Right lobe of liver (tissue), 6 donors: Measurements from ENCODE around the gene POLR2J. TPM values are rescaled to one million over a fixed set of nuclear protein-coding genes. Genes with fewer than 3 reads are reported as not detected.
A peak's percentile ranks its signal among the peaks of the same experiment; 100 is the strongest.

Experiments
- ATAC-seq, 4 donors: fragments of 200-7000 bp; cut with Tn5 transposase; one replicate each; pipeline ENCODE4 v1.9.1; 2020; ENCODE audit warnings: mild to moderate bottlenecking in 4 of 4, moderate library complexity in 4 of 4
- DNase-seq, 3 donors: peaks; one replicate each; pipeline ENCODE4 v3.0.0-alpha.2; 2020
- H3K27ac ChIP-seq, 3 donors: fragments of 200-600 bp; one replicate each; pipeline ENCODE4 v1.8.0; 2022
- H3K27me3 ChIP-seq, 2 donors: fragments of 200-600 bp; one replicate each; pipeline ENCODE4 v1.8.0; 2022
- H3K36me3 ChIP-seq, 4 donors: fragments of 200-600 bp; sonication (generic) in 1 of 4; one replicate each; pipeline versions ENCODE4 v1.5.1 to v1.8.0; 2017 to 2022; ENCODE audit warnings: control low read depth in 1 of 4
- H3K4me1 ChIP-seq, 4 donors: fragments of 200-600 bp; sonication (generic) in 1 of 4; one replicate each; pipeline versions ENCODE4 v1.5.1 to v1.8.0; 2017 to 2022; ENCODE audit warnings: control low read depth in 1 of 4
- H3K4me3 ChIP-seq, 3 donors: fragments of 200-600 bp; one replicate each; pipeline ENCODE4 v1.8.0; 2022
- H3K9me3 ChIP-seq, 4 donors: fragments of 200-600 bp; sonication (generic) in 1 of 4; one replicate each; pipeline versions ENCODE4 v1.5.1 to v1.8.0; 2017 to 2022; ENCODE audit warnings: control low read depth in 1 of 4
- CTCF ChIP-seq, 4 donors: fragments of 200-600 bp in 3 of 4; fragments of 450-650 bp in 1 of 4; IDR thresholded peaks; one replicate each; pipeline versions ENCODE4 v1.5.1 to v1.8.0; 2016 to 2022; ENCODE audit warnings: antibody characterized with exemption in 4 of 4, mild to moderate bottlenecking in 2 of 4
- POLR2A ChIP-seq: fragments of 450-650 bp; IDR thresholded peaks from one replicate; pipeline ENCODE4 v1.6.1; 2017; ENCODE audit warnings: antibody characterized with exemption, mild to moderate bottlenecking
- WGBS: methylation state at CpG from one replicate; pipeline ENCODE4 v1.1.6; 2018; ENCODE audit warnings: low coverage, low lambda C conversion rate; ENCODE audit not compliant: insufficient coverage; ENCODE audit errors: missing lambda C conversion rate; 5-methylcytosine and 5-hydroxymethylcytosine counted together
- intact Hi-C, 2 donors: fragments of 100-400 bp; cut with DNase I; formaldehyde crosslinking; loops; one replicate each; pipeline versions ENCODE4 v1.11.2 to v1.14.1; 2022
- total RNA-seq, 6 experiments: library from RNA; depleted of rRNA in 2 of 6; stranded (reverse); fragments of >200 nt in 2 of 6; fragmentation: NEBNext Ultra II Directional in 3 of 6; extraction: Animal tissue kit (Norgen Biotek cat#: 25700) in 3 of 6; gene quantifications; one replicate each; pipeline versions ENCODE4 v1.1.0 to v1.2.4, GENCODE V29; 2016 to 2023
- donor health status: DM: no; HTN: yes; CAD: no.
- donor health status: DM: no; HTN: no; CAD: no.
- donor health status: DM: no; HTN: no; CAD: no.
- donor health status: DM: no; HTN: yes; CAD: no.
- donor health status: DM: no; HTN: yes; CAD: no.

The POLR2J gene
- total RNA-seq, 6 experiments from 2014 or later: 18.8 to 27.1 (median 20.3) TPM

GRCh38 chr7:102427019-102427405 lies 51.7 kb downstream of the POLR2J start:
- intact Hi-C loops: no loop called here
- H3K9me3 ChIP-seq: no peaks in the 10 kb centered on the region
- DNase-seq (no peak), ATAC-seq (no peak)
- WGBS: 82% methylated on average over 5 of the region's 5 CpGs
- H3K27ac ChIP-seq: peak overlapping the region in 2 of 3 donors; percentile 55 to 65
- H3K4me1 ChIP-seq: peaks cover 0 to 2% (median 0%) of the 10 kb centered on the region in 4 donors
- no peaks in the 10 kb centered on the region for H3K27me3 ChIP-seq
- peaks cover 0 to 9% (median 0%) of the 10 kb centered on the region in 4 donors for H3K36me3 ChIP-seq
- no peak overlapping the region for H3K4me3 ChIP-seq
- no peak for TF ChIP-seq CTCF (IDR thresholded peaks at IDR 0.05)
- no peak for TF ChIP-seq POLR2A

- ATAC-seq (peak; percentile 46 to 66 (median 48)), DNase-seq (peak in 1 of 3 donors; percentile 68)
- no peaks in the 10 kb centered on the region for H3K9me3 ChIP-seq
- 54% methylated on average over 13 of the region's 16 CpGs for WGBS
- intact Hi-C loops: no loop called here
- peaks cover 0 to 12% (median 0%) of the 10 kb centered on the region in 4 donors for H3K36me3 ChIP-seq
- no peaks in the 10 kb centered on the region for H3K27me3 ChIP-seq
- H3K27ac ChIP-seq: peak overlapping the region; percentile 31 to 65 (median 55)
- H3K4me1 ChIP-seq: no peaks in the 10 kb centered on the region
- H3K4me3 ChIP-seq: no peak overlapping the region
- TF ChIP-seq CTCF (IDR thresholded peaks at IDR 0.05) (no peak), POLR2A (no peak)
Observed at GRCh38 chr7:102426268-102427018, 52.3 kb downstream of the POLR2J start.

GRCh38 chr7:102425639-102426267 lies 53.0 kb downstream of the POLR2J start:
- Histone ChIP-seq H3K4me3 (no peak overlapping the region), H3K9me3 (no peaks in the 10 kb centered on the region), H3K36me3 (peaks cover 0 to 17% (median 0%) of the 10 kb centered on the region in 4 donors), H3K27ac (peak overlapping the region; percentile 31 to 65 (median 55)), H3K4me1 (no peaks in the 10 kb centered on the region), H3K27me3 (no peaks in the 10 kb centered on the region)
- 75% methylated on average over 8 of the region's 25 CpGs for WGBS
- TF ChIP-seq POLR2A: peak; percentile 29
- no peak for TF ChIP-seq CTCF (IDR thresholded peaks at IDR 0.05)
- peak; percentile 58 to 80 (median 69) for ATAC-seq
- intact Hi-C loops: no loop called here
- peak; percentile 66 to 84 (median 69) for DNase-seq

- ATAC-seq: peak in 2 of 4 donors; percentile 8 to 20
- TF ChIP-seq CTCF (IDR thresholded peaks at IDR 0.05) (no peak), POLR2A (no peak)
- 90% methylated on average over 2 of the region's 13 CpGs for whole genome bisulfite sequencing
- no peaks in the 10 kb centered on the region for H3K27me3 ChIP-seq
- DNase-seq: no peak
- no peak overlapping the region for H3K4me3 ChIP-seq
- H3K4me1 ChIP-seq: no peaks in the 10 kb centered on the region
- peak overlapping the region in 1 of 3 donors; percentile 38 for H3K27ac ChIP-seq
- H3K36me3 ChIP-seq: peaks cover 0 to 19% (median 2%) of the 10 kb centered on the region in 4 donors
- intact Hi-C loops: no loop called here
- no peaks in the 10 kb centered on the region for H3K9me3 ChIP-seq
Observed at GRCh38 chr7:102424787-102425218, 53.9 kb downstream of the POLR2J start.
